ENCODE measurements around the gene CALHM5.

GRCh38 chr6:116465246-116465645 lies 46.2 kb upstream of the CALHM5 start:
- TF ChIP-seq ZBTB1 (tag by site-specific recombination; IDR thresholded peaks at IDR 0.05) (no peak), CTCF (tag by site-specific recombination; IDR thresholded peaks at IDR 0.05) (no peak), INSM2 (tag by site-specific recombination; IDR thresholded peaks at IDR 0.05) (no peak), ZNF580 (tag by site-specific recombination; IDR thresholded peaks at IDR 0.05) (no peak), REST (tag by site-specific recombination; IDR thresholded peaks at IDR 0.05) (no peak), PATZ1 (tag by site-specific recombination; IDR thresholded peaks at IDR 0.05) (no peak), SCRT2 (tag by site-specific recombination; IDR thresholded peaks at IDR 0.05) (no peak), ZNF280C (tag by site-specific recombination; IDR thresholded peaks at IDR 0.05) (no peak), ZNF600 (tag by site-specific recombination; IDR thresholded peaks at IDR 0.05) (no peak)
